Measurements from ENCODE around the gene TBP. TPM values are rescaled to one million over a fixed set of nuclear protein-coding genes. Genes with fewer than 3 reads are reported as not detected.

The TBP gene
- total and polyA plus RNA-seq, 2 experiments from 2014 or later, result 15.5 to 20.2 TPM

- no peaks in the 10 kb centered on the region for H3K4me1 ChIP-seq (ENCODE audit: insufficient read depth)
- peaks cover 34% of the 10 kb centered on the region for H4K20me1 ChIP-seq (ENCODE audit: insufficient read depth, poor library complexity, severe bottlenecking)
- H3K4me3 ChIP-seq, result no peak overlapping the region
- WGBS (ENCODE audit: low lambda C conversion rate, missing lambda C conversion rate), result 92% methylated on average over 10 of the region's 10 CpGs
- peaks cover 82% of the 10 kb centered on the region for H3K79me2 ChIP-seq
- no peak overlapping the region for H2AFZ ChIP-seq
- H3K9me3 ChIP-seq (ENCODE audit: low read depth), result no peaks in the 10 kb centered on the region
- no peak overlapping the region for H3K4me2 ChIP-seq
- no peaks in the 10 kb centered on the region for H3K36me3 ChIP-seq (replicated peaks; ENCODE audit: insufficient read depth, low read depth)
- no peak for DNase-seq (ENCODE audit: low spot score)
- TF ChIP-seq CTCF (IDR thresholded peaks at IDR 0.05; ENCODE audit: poor library complexity), result no peak
- TF ChIP-seq EZH2phosphoT487 (IDR thresholded peaks at IDR 0.05; ENCODE audit: low read depth, severe bottlenecking, unreplicated experiment), result no peak
- TF ChIP-seq EZH2 (IDR thresholded peaks at IDR 0.05; ENCODE audit: borderline replicate concordance), result no peak
- no peaks in the 10 kb centered on the region for H3K27me3 ChIP-seq
- no peaks in the 10 kb centered on the region for H3K9me2 ChIP-seq (replicated peaks; ENCODE audit: insufficient read depth)
- no peak overlapping the region for H3K27ac ChIP-seq
Observed at GRCh38 chr6:170542031-170542719, 12.0 kb upstream of the TBP start.

GRCh38 chr6:170545405-170545804 is 8.8 kb upstream of the TBP start:
- Histone ChIP-seq H3K27me3 (no peaks in the 10 kb centered on the region), H3K36me3 (replicated peaks; ENCODE audit: insufficient read depth, low read depth) (no peaks in the 10 kb centered on the region), H3K9me3 (ENCODE audit: low read depth) (no peaks in the 10 kb centered on the region), H3K4me3 (no peak overlapping the region), H3K4me1 (ENCODE audit: insufficient read depth) (no peaks in the 10 kb centered on the region), H3K27ac (no peak overlapping the region), H2AFZ (no peak overlapping the region), H3K79me2 (peaks cover 92% of the 10 kb centered on the region), H4K20me1 (ENCODE audit: insufficient read depth, poor library complexity, severe bottlenecking) (peaks cover 50% of the 10 kb centered on the region), H3K4me2 (no peak overlapping the region), H3K9me2 (replicated peaks; ENCODE audit: insufficient read depth) (no peaks in the 10 kb centered on the region)
- TF ChIP-seq EZH2 (IDR thresholded peaks at IDR 0.05; ENCODE audit: borderline replicate concordance) (no peak), CTCF (IDR thresholded peaks at IDR 0.05; ENCODE audit: poor library complexity) (no peak), EZH2phosphoT487 (IDR thresholded peaks at IDR 0.05; ENCODE audit: low read depth, severe bottlenecking, unreplicated experiment) (no peak)
- DNase-seq (ENCODE audit: low spot score), result no peak
- WGBS (ENCODE audit: low lambda C conversion rate, missing lambda C conversion rate), result 80% methylated on average over 2 of the region's 2 CpGs

- peaks cover 47% of the 10 kb centered on the region for H4K20me1 ChIP-seq (ENCODE audit: insufficient read depth, poor library complexity, severe bottlenecking)
- no peaks in the 10 kb centered on the region for H3K36me3 ChIP-seq (replicated peaks; ENCODE audit: insufficient read depth, low read depth)
- peak within 1 kb of the TSS; percentile 90 for H3K4me2 ChIP-seq
- peak within 1 kb of the TSS; percentile 98 for H3K4me3 ChIP-seq
- TF ChIP-seq CTCF (IDR thresholded peaks at IDR 0.05; ENCODE audit: poor library complexity), result no peak
- TF ChIP-seq EZH2phosphoT487 (IDR thresholded peaks at IDR 0.05; ENCODE audit: low read depth, severe bottlenecking, unreplicated experiment), result no peak
- TF ChIP-seq EZH2 (IDR thresholded peaks at IDR 0.05; ENCODE audit: borderline replicate concordance), result no peak
- H3K27me3 ChIP-seq, result no peaks in the 10 kb centered on the region
- H2AFZ ChIP-seq, result peak within 1 kb of the TSS; percentile 72
- H3K27ac ChIP-seq, result peak within 1 kb of the TSS; percentile 97
- DNase-seq (ENCODE audit: low spot score), result peak; percentile 96
- whole genome bisulfite sequencing (ENCODE audit: low lambda C conversion rate, missing lambda C conversion rate), result under 1% methylated on average over 41 of the region's 41 CpGs
- H3K4me1 ChIP-seq (ENCODE audit: insufficient read depth), result peaks cover 22% of the 10 kb centered on the region
- H3K79me2 ChIP-seq, result peaks cover 78% of the 10 kb centered on the region
- H3K9me3 ChIP-seq (ENCODE audit: low read depth), result no peaks in the 10 kb centered on the region
- no peaks in the 10 kb centered on the region for H3K9me2 ChIP-seq (replicated peaks; ENCODE audit: insufficient read depth)
Observed at GRCh38 chr6:170552765-170553533, 1.2 kb upstream of the TBP start, which contains the start of gene PSMB1. Gene PSMB1 (minus strand): TSS chr6:170553307. CDS start chr6:170553242, 65 bp downstream.

All from hepatocyte (in vitro differentiated cells).